Panc1 (cell line): ENCODE results near the gene SLC34A1. TPM values are rescaled to one million over a fixed set of nuclear protein-coding genes. Genes with fewer than 3 reads are reported as not detected.

ENCODE experiments used
- ATAC-seq: fragments of 200-7000 bp; cut with Tn5 transposase; 2 replicates; pipeline ENCODE4 v1.9.1; 2020; ENCODE audit warnings: mild to moderate bottlenecking, moderate library complexity
- BruUV-seq: library from RNA; stranded (reverse); fragments of 400-500 nt; replicated peaks from 2 replicates; lab custom pipeline; 2021; lab: Mats Ljungman, UMichigan
- CTCF ChIA-PET: fragments of 300-600 bp; sonication (Branson Sonifier 250); formaldehyde crosslinking; loops from one replicate; lab custom pipeline; 2022; ENCODE audit warnings: antibody characterized with exemption; lab: Charles Lee
- POLR2A ChIA-PET: fragments of 300-600 bp; sonication (Branson Sonifier 250); formaldehyde crosslinking; loops from one replicate; lab custom pipeline; 2022; ENCODE audit warnings: antibody characterized with exemption; lab: Charles Lee
- DNase-seq: peaks from one replicate; pipeline ENCODE4 v3.0.0-alpha.2; 2010; ENCODE audit warnings: low read depth, low spot score
- H3K27ac ChIP-seq: 2 replicates; pipeline ENCODE4 v1.5.1; 2011; ENCODE audit warnings: mild to moderate bottlenecking, low read length, inconsistent platforms
- H3K27me3 ChIP-seq: fragments of 200-500 bp; sonication (Bioruptor generic); 2 replicates; pipeline ENCODE4 v1.6.0; 2014; ENCODE audit warnings: low read length, inconsistent platforms; ENCODE audit not compliant: control insufficient read depth, insufficient read depth
- H3K36me3 ChIP-seq: fragments of 200-500 bp; sonication (Bioruptor generic); 2 replicates; pipeline ENCODE4 v1.5.1; 2014; ENCODE audit warnings: inconsistent platforms, mild to moderate bottlenecking, low read length, moderate library complexity; ENCODE audit not compliant: control insufficient read depth, insufficient read depth
- H3K4me1 ChIP-seq: 2 replicates; pipeline ENCODE4 v1.5.1; 2011; ENCODE audit warnings: inconsistent platforms, mild to moderate bottlenecking, low read length, moderate library complexity; ENCODE audit not compliant: control insufficient read depth, insufficient read depth
- H3K4me3 ChIP-seq, 2 experiments: 2 replicates each; pipeline ENCODE4 v1.5.1; 2011 to 2012; ENCODE audit warnings: low read depth in 2 of 2, low read length in 2 of 2, mild to moderate bottlenecking in 2 of 2, inconsistent platforms in 1 of 2, moderate library complexity in 1 of 2
- H3K9me3 ChIP-seq: fragments of 200-500 bp; sonication (Bioruptor generic); 2 replicates; pipeline ENCODE4 v1.5.1; 2014; ENCODE audit warnings: low read depth, mild to moderate bottlenecking, inconsistent platforms, low read length, moderate library complexity; ENCODE audit not compliant: control insufficient read depth, insufficient read depth
- CTCF ChIP-seq: fragments of 450-650 bp; IDR thresholded peaks from 2 replicates; pipeline ENCODE4 v1.5.1; 2017; ENCODE audit warnings: mild to moderate bottlenecking
- POLR2AphosphoS5 ChIP-seq: IDR thresholded peaks from 2 replicates; pipeline ENCODE4 v1.6.1; 2012; ENCODE audit warnings: mild to moderate bottlenecking, low read depth, low read length, moderate library complexity
- REST ChIP-seq, 2 experiments: IDR thresholded peaks; 2 replicates each; pipeline ENCODE4 v1.6.1; 2011 to 2012; ENCODE audit warnings: low read depth in 2 of 2, control low read depth in 1 of 2, low read length in 1 of 2, mild to moderate bottlenecking in 1 of 2, moderate library complexity in 1 of 2; ENCODE audit not compliant: insufficient read depth in 1 of 2
- SIN3A ChIP-seq: IDR thresholded peaks from 2 replicates; pipeline ENCODE4 v1.6.1; 2012; ENCODE audit warnings: low read depth, mild to moderate bottlenecking, low read length, moderate library complexity, borderline replicate concordance; ENCODE audit not compliant: insufficient read depth
- TCF7L2 ChIP-seq: IDR thresholded peaks from 2 replicates; pipeline ENCODE4 v1.6.1; 2011; ENCODE audit warnings: mild to moderate bottlenecking, low read depth, low read length, inconsistent platforms
- in situ Hi-C: cut with HindIII; loops from 2 replicates; pipeline ENCODE4 v1.10.0; 2016; ENCODE audit warnings: low sequenced_read_pairs, low pct_unique_long_range_greater_than_20kb
- intact Hi-C: fragments of 100-400 bp; cut with micrococcal nuclease; formaldehyde crosslinking; loops from one replicate; pipeline ENCODE4 v1.10.0; 2022; ENCODE audit not compliant: unreplicated experiment
- total RNA-seq: library from RNA; stranded (reverse); gene quantifications from one replicate; pipeline ENCODE4 v1.2.1, GENCODE V29; 2021; ENCODE audit not compliant: unreplicated experiment

Gene SLC34A1
- total RNA-seq, 1 experiment from 2014 or later, result not detected

- H3K27ac ChIP-seq, result no peak overlapping the region
- peaks cover 4% of the 10 kb centered on the region; the same call in 1 of the 2 replicates for H3K4me1 ChIP-seq
- no peak for ATAC-seq
- no peaks in the 10 kb centered on the region for H3K9me3 ChIP-seq
- in situ Hi-C loops, result no loop called here
- no peaks in the 10 kb centered on the region for H3K27me3 ChIP-seq
- H3K36me3 ChIP-seq, result no peaks in the 10 kb centered on the region
- BruUV-seq, result no TSS peak
- intact Hi-C loops, result no loop called here
- TF ChIP-seq CTCF (no peak), SIN3A (no peak), POLR2AphosphoS5 (no peak), REST (IDR thresholded peaks at IDR 0.05; ENCODE audit: insufficient read depth in 1 of 2, low read depth in 2 of 2, low read length in 1 of 2) (no peak), TCF7L2 (no peak)
- POLR2A ChIA-PET, result no interaction called here
- no peak for DNase-seq
- CTCF ChIA-PET, result no interaction called here
- no peak overlapping the region for H3K4me3 ChIP-seq
These were observed 3.5 kb upstream of the SLC34A1 start for GRCh38 chr5:177380805-177381126.

- Histone ChIP-seq H3K4me1 (peaks cover 4% of the 10 kb centered on the region; the same call in 1 of the 2 replicates), H3K27ac (no peak overlapping the region), H3K36me3 (no peaks in the 10 kb centered on the region), H3K27me3 (no peaks in the 10 kb centered on the region), H3K9me3 (no peaks in the 10 kb centered on the region), H3K4me3 (no peak overlapping the region)
- intact Hi-C loops, result no loop called here
- ChIA-PET CTCF (interaction anchor here (0.8 to 1.9 kb wide), 6 partner anchors 10 to 73 kb away, joined by 3 to 8 read pairs (median 5); no protein-coding TSS in a partner anchor), POLR2A (interaction anchor here (1.0 kb wide), 1 partner anchor 47 kb away, joined by 3 read pairs; no protein-coding TSS in a partner anchor)
- no TSS peak for BruUV-seq
- ATAC-seq (peak; percentile 60), DNase-seq (no peak)
- no peak for TF ChIP-seq POLR2AphosphoS5
- TF ChIP-seq SIN3A, result no peak
- TF ChIP-seq CTCF, result no peak; the same call in 1 of the 2 replicates
- no peak for TF ChIP-seq TCF7L2
- no peak for TF ChIP-seq REST (IDR thresholded peaks at IDR 0.05; ENCODE audit: insufficient read depth in 1 of 2, low read depth in 2 of 2, low read length in 1 of 2)
- in situ Hi-C loops, result no loop called here
These were observed 1.7 kb upstream of the SLC34A1 start for GRCh38 chr5:177382423-177383029.
